Mucosa of descending colon (tissue), 3 donors: ENCODE data around the gene RPS19BP1. TPM values are rescaled to one million over a fixed set of nuclear protein-coding genes. Genes with fewer than 3 reads are reported as not detected.

Source experiments
- ATAC-seq: fragments of 200-7000 bp; cut with Tn5 transposase; one replicate; pipeline ENCODE4 v1.9.1; 2020; ENCODE audit warnings: mild to moderate bottlenecking, moderate library complexity
- DNase-seq, 3 donors: peaks; one replicate each; pipeline ENCODE4 v3.0.0-alpha.2; 2020
- H3K36me3 ChIP-seq: fragments of 200-600 bp; one replicate; pipeline ENCODE4 v1.8.0; 2021; ENCODE audit warnings: low read depth, mild to moderate bottlenecking
- H3K4me1 ChIP-seq: fragments of 200-600 bp; one replicate; pipeline ENCODE4 v1.8.0; 2021; ENCODE audit warnings: low read depth, mild to moderate bottlenecking
- H3K4me3 ChIP-seq: fragments of 200-600 bp; one replicate; pipeline ENCODE4 v1.8.0; 2021; ENCODE audit warnings: mild to moderate bottlenecking
- H3K9me3 ChIP-seq: fragments of 200-600 bp; one replicate; pipeline ENCODE4 v1.8.0; 2021; ENCODE audit warnings: mild to moderate bottlenecking
- CTCF ChIP-seq: fragments of 200-600 bp; IDR thresholded peaks from one replicate; pipeline ENCODE4 v1.8.0; 2022; ENCODE audit warnings: antibody characterized with exemption, mild to moderate bottlenecking
- intact Hi-C, 2 donors: fragments of 100-400 bp; cut with DNase I in 1 of 2; cut with micrococcal nuclease in 1 of 2; formaldehyde crosslinking; loops; one replicate each; pipeline versions ENCODE4 v1.11.0 to v1.11.1; 2022; cut with DNase I, micrococcal nuclease
- total RNA-seq, 3 donors: library from RNA; stranded (reverse); fragmentation: NEBNext Ultra II Directional in 2 of 3; extraction: Animal tissue kit (Norgen Biotek cat#: 25700) in 2 of 3; gene quantifications; one replicate each; pipeline versions ENCODE4 v1.2.1 to v1.2.4, GENCODE V29; 2021 to 2023
- donor health status: DM: no; HTN: no; CAD: no; lungs with moderate emphysema.
- donor health status: DM: no; HTN: no; CAD: no.
- donor health status: DM: no; HTN: yes; CAD: no.

The RPS19BP1 gene
- total RNA-seq, 3 donors from 2014 or later = 59.1 to 77.7 (median 61.2) TPM

GRCh38 chr22:39488563-39489083 lies 43.9 kb downstream of the RPS19BP1 start:
- intact Hi-C loops = no loop called here
- H3K4me1 ChIP-seq = no peaks in the 10 kb centered on the region
- TF ChIP-seq CTCF = no peak
- no peaks in the 10 kb centered on the region for H3K9me3 ChIP-seq
- no peak overlapping the region for H3K4me3 ChIP-seq
- H3K36me3 ChIP-seq = no peaks in the 10 kb centered on the region
- no peak for ATAC-seq
- DNase-seq = no peak

- ATAC-seq = no peak
- peak in 1 of 3 donors; percentile 64 for DNase-seq
- no peak for TF ChIP-seq CTCF
- Histone ChIP-seq H3K4me3 (no peak overlapping the region), H3K9me3 (no peaks in the 10 kb centered on the region), H3K36me3 (no peaks in the 10 kb centered on the region), H3K4me1 (no peaks in the 10 kb centered on the region)
- intact Hi-C loops = no loop called here
Observed at GRCh38 chr22:39487826-39488520, 44.6 kb downstream of the RPS19BP1 start.

GRCh38 chr22:39486951-39487825 lies 45.4 kb downstream of the RPS19BP1 start:
- ATAC-seq (no peak), DNase-seq (peak in 1 of 3 donors; percentile 49)
- H3K4me3 ChIP-seq = no peak overlapping the region
- H3K4me1 ChIP-seq = no peaks in the 10 kb centered on the region
- no peaks in the 10 kb centered on the region for H3K36me3 ChIP-seq
- H3K9me3 ChIP-seq = no peaks in the 10 kb centered on the region
- no peak for TF ChIP-seq CTCF
- intact Hi-C loops = no loop called here

- H3K4me1 ChIP-seq = no peaks in the 10 kb centered on the region
- H3K4me3 ChIP-seq = no peak overlapping the region
- H3K36me3 ChIP-seq = no peaks in the 10 kb centered on the region
- no peaks in the 10 kb centered on the region for H3K9me3 ChIP-seq
- ATAC-seq (no peak), DNase-seq (no peak)
- no peak for TF ChIP-seq CTCF
- intact Hi-C loops = no loop called here
Observed at GRCh38 chr22:39482768-39483167, 49.8 kb downstream of the RPS19BP1 start.

- no peak for ATAC-seq
- no peak for TF ChIP-seq CTCF
Observed at GRCh38 chr22:39481595-39481994, 51.0 kb downstream of the RPS19BP1 start.

More at GRCh38 chr22:39481595-39481994, 51.0 kb downstream of the RPS19BP1 start:
- no peak overlapping the region for H3K4me3 ChIP-seq
- intact Hi-C loops = no loop called here
- no peak for DNase-seq
- H3K9me3 ChIP-seq = no peaks in the 10 kb centered on the region
- H3K36me3 ChIP-seq = no peaks in the 10 kb centered on the region
- H3K4me1 ChIP-seq = no peaks in the 10 kb centered on the region
